HG03521 (cell line): Measurements from ENCODE around the gene SPECC1L.
A peak's percentile ranks its signal among the peaks of the same experiment; 100 is the strongest.
"Not testable (repeated sequence)": the region's sequence is repeated elsewhere in the genome, so short reads cannot be mapped to it uniquely, and the experiment has no call there.

ENCODE experiments used
- ATAC-seq: cut with Tn5 transposase; IDR thresholded peaks from one replicate; pipeline ENCODE4 v1.9.1; 2021; ENCODE audit warnings: mild to moderate bottlenecking, moderate library complexity; ENCODE audit not compliant: unreplicated experiment

SPECC1L gene, protein sequence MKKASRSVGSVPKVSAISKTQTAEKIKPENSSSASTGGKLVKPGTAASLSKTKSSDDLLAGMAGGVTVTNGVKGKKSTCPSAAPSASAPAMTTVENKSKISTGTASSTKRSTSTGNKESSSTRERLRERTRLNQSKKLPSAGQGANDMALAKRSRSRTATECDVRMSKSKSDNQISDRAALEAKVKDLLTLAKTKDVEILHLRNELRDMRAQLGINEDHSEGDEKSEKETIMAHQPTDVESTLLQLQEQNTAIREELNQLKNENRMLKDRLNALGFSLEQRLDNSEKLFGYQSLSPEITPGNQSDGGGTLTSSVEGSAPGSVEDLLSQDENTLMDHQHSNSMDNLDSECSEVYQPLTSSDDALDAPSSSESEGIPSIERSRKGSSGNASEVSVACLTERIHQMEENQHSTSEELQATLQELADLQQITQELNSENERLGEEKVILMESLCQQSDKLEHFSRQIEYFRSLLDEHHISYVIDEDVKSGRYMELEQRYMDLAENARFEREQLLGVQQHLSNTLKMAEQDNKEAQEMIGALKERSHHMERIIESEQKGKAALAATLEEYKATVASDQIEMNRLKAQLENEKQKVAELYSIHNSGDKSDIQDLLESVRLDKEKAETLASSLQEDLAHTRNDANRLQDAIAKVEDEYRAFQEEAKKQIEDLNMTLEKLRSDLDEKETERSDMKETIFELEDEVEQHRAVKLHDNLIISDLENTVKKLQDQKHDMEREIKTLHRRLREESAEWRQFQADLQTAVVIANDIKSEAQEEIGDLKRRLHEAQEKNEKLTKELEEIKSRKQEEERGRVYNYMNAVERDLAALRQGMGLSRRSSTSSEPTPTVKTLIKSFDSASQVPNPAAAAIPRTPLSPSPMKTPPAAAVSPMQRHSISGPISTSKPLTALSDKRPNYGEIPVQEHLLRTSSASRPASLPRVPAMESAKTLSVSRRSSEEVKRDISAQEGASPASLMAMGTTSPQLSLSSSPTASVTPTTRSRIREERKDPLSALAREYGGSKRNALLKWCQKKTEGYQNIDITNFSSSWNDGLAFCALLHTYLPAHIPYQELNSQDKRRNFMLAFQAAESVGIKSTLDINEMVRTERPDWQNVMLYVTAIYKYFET

DNA sequence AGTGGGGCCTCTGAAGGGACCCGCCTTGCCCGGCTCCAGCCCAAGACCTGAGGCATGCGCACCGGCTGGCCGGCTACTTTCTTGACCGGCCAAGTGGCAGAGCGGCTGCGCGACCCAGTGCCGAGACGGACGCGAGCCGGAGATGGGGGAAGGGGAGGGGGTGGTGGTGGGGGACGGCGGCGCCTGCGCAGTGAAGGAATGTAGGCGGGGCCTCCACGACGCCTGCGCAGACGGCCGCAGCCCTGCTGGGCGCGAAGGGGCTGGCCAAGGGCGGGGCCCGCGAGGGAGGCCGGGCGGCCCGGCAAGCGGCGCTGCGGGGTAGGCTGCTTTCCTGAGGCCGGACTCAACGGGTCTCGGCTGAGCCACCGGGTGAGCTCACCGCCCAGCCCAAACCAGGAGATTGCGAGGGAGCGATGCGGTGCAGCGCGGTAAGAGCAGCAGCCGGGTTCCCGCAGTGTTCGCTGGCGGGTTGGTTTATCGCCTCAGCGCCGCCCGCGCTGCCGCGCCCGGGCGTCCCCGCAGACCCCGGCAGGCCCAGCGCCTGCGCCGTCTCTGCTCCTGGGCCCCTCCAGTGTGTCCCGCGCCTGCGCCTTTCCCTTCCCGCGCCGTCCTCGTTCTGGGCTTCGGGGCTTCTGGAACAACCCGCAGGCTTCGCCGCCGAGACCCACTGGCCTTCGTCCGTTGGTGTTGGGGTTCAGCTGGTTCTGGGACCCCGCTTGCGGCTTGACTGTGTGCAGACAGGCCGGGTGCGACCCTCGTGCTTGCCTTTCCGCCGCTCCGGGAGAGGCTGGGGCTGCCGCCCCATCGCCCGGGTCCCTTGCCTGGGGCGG is at the start of gene SPECC1L:
Gene SPECC1L, plus strand, starts transcription at position 276 of the 830 bp plus-strand sequence. CDS start 31,401 bp downstream, outside the sequence.
- ATAC-seq, result peak; percentile 89

DNA sequence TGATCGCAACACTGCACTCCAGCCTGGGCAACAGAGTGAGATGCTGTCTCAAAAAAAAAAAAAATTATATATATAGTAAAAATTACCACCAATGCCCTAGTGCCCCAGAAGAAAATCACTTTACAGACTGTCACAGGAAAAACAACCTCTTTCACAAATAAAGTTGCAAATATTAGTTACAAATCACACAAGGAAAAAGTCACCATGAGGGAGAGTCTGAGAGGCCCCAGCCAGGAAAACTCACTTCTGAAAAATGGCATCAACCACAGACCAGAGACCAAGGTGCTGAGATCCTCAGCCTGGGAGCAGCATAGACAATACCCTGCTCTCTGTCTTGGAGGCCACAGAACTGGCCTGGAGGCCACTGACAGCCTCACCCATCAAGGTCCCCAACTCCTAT is 46.2 kb upstream of the SPECC1L start:
- no peak for ATAC-seq

DNA sequence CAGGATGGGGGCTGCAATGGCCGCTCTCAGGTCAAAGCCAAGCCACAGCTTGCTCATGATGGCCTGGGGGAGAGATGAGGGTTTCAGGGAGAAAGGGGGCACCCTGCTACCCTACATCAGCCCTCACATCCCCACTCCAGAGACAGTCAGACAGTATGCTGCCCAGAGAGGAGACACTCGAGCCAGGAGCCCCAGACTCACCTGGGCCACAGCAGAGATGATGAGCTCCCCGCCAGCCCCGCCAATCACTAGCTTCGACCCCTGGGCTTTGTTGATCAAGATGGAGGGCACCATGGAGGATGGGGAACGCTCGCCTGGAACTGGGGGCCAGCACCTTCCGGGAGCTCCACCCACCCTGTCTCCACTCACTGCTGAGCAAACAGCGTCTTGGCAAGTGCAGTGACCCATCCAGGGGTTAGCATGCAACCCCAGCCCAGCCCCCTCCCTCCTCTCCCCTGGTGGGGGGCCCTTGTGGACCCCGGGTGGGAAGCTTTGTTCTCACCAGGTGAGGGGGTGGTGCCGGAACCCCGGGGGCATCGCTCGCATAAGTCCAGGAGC is 45.5 kb upstream of the SPECC1L start:
- ATAC-seq, result no peak

DNA sequence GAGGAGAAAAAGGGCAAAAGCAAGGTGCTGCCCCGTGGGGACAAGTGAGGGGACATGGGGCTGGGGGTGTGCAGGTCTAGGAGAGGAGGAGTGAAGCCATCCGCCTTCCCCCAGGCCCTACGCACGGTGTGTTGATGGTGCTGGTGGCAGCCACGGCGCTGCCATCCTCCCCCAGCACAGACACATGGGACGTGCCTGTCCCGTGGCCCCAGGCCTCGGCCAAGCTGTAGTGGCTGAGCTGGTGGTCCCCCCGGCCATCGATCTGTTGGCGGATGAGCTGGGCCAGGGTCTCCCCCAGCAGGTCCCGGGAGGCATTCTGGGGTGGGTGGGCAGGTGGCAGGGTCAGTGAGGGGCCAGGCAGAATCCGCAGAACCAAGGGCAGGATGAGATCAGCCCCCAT is 44.7 kb upstream of the SPECC1L start:
- no peak for ATAC-seq

DNA sequence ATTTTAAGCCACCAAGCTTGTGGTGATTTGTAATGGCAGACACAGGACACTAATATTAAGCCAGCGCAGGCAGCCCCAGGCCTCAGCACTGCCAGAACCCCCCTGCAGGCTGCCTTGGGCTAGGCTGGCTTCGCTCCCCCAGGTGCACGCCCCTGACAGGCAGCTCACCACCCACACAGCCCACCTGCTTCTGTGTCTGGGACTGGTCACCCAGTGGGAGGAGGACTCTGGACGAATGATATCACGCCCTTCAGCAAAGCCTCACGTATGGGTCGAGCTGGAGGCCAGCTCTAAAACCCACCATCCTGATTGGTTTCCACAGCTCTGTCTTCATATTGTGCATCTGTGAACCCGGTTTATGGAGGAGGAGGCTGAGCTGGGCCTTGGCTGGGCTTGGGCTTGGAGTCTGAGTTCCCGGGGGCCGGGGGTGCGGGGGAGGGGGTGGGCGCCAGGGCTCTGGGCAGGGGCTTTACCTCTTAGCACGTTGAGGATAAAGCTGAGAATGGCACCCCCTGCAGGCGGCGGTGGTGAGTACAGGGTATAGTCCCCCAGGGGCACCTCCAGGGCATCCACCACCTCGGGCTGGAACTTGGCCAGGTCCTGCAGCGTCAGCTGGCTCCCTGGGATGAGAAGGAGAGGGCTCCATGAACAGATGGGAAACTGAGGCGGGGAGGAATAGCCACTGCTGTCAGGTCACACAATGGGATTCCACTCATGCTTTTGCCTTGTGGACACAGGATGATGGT is 39.5 kb upstream of the SPECC1L start:
- no peak for ATAC-seq

DNA sequence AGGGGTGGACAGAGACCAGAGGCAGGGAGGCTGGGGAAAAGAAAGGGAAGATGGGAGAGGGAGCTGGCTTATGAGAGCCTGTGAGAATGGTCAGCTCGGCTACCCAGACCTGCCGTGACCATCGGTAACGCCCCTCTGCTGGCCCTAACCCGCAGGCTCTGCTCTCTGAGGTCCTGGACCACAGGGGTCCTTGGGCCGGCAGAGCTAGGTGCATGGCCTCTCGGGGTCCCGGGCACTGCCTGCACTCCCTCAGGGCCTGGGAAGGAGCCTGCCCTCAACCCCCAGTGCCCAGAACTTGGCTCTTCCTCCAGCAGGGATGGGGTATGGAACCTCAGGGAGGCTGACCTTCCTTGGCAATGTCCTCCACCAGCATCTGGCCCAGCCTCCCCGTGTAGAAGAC is 38.9 kb upstream of the SPECC1L start:
- no peak for ATAC-seq

DNA sequence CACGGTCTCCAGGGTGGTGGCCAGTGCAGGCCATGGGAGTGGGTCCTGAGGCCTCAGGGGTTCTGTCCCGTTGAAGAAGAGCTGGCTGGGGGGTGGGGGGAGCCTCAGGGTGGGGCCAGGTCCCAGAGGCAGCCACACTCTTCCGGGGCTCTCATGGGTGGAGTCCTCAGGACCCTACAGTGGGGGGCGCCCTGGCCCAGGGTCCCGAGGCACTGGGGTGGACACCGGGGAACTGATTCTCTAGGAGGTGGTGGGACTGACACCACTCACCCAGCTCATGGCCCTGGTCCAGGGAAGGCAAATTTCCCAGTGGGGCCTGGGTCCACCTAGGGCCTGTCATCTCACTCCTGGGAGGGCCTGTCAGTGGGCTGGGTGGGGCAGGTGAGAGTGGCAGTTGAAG is 38.5 kb upstream of the SPECC1L start:
- ATAC-seq, result no peak

DNA sequence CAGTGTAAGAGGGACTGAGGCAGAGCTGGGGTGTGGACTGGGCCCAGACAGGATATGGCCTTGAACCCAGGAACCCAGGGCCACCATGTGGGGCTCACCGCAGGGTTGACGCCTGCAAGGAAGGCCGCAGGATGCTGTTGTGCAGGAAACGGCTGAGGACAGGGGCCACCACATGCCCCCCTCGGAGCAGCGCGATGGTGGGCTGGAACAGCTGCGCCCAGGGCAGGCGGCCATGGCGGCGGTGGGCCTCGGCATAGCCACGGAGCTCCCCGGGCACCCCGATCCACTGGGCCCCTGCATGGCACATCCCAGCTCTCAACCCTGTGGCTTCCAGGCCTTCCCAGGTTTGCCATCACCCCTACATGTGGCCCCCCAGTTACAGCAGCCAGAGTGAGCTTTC is 37.9 kb upstream of the SPECC1L start:
- no peak for ATAC-seq

DNA sequence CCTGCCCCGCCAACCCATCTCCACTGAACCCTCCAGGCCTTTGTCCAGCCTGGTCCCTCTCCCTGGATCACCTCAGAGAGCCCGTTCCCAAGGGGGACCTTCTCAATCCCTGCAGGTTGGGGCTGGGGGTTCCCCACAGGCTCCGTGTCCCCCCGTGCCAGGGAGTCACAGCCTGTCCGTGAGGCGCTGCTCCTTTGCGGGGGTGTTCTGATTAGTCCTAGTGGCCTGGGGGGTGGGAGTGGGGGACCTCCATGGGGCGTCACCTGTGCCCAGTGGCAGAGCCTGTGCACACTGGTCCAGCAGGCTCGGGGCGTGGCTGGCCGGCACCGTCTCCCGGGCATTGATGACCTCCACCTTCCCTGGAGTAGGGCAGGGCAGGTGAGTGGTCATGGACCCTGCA is 37.4 kb upstream of the SPECC1L start:
- no peak for ATAC-seq

DNA sequence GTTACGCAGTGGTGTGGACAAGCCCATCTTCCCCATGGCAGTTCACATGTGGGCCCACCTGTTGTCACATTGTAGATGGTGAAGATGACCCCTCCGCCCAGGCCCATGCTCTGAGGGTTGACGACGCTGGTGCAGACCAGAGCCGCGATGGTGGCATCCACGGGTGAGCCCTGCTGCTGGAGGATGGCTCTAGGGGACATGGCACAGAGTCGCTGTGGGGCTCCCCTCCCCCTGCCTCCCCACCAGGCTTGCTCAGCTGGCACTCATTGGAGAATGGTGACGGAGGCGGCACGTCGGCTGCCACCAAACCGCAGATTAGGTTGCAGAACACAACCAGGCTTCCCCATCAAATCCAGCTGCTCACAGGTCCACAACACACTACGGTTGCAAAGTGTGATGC is 36.8 kb upstream of the SPECC1L start:
- ATAC-seq, result no peak

DNA sequence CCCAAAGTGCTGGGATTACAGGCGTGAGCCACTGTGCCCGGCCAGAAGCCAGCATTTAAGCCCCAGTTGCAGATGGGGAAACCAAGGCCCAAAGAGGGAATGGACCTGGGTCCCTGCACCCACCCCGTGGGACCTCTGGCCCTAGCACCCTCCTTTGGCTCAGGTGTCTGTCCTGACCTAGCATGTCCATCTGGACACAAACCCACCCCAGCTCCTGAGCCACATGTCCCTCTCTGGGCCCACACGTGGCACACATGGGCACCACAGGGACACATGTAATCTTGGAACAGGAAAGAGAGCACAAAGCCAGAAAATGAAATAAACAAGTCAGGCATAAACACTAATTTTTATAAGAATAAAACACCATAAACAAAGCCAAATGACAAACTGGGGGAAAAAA is 35.3 kb upstream of the SPECC1L start:
- no peak for ATAC-seq

DNA sequence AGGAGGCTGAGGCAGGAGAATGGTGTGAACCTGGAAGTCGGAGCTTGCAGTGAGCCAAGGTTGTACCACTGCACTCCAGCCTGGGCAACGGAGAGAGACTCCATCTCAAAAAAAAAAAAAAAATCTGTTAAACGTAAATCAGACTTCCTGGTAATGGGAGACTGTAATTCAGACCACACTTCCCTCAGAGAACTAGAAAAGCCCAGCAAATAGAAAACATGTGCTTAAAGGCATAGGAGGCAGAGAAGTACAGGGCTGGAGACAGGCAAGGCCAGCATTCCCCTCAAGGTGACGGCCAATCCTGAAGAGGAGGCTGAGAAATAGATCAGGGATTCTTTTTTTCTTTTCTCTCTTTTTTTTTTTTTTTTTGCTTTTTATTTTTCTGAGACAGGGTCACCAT is 34.0 kb upstream of the SPECC1L start:
- no peak for ATAC-seq

DNA sequence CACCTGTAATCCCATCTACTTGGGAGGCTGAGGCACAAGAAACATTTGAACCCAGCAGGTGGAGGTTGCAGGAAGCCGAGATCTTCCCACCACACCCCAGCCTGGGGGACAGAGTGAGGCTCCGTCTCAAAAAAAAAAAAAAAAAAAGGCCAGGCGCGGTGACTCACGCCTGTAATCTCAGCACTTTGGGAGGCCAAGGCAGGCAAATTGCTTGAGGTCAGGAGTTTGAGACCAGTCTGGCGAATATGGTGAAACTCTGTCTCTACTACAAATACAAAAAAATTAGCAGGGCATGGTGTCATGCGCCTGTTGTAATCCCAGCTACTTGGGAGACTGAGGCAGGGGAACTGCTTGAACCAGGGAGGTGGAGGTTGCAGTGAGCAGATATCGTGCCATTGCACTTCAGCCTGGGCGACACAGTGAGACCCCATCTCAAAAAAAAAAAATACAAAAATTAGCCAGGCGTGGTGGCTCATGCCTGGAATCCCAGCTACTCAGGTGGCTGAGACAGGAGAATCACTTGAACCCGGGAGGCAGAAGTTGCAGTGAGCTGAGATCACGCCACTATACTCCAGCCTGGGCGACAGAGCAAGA is 32.4 kb upstream of the SPECC1L start:
- ATAC-seq, result not testable (repeated sequence)

DNA sequence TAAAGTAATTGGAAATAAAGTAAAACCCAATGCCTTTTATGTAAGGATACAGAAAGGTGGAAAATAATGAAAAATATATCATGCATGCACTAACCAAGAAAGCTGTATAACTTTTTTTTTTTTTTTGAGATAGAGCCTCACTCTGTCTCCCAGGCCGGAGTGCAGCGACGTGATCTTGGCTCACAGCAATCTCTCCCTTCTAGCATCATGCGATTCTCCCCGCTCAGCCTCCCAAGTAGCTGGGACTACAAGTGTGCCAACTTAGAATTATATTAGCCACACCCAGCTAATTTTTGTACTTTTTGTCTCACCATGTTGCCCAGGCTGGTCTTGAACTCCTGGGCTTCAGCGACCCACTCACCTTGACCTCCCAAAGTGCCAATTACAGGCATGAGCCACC is 30.2 kb upstream of the SPECC1L start:
- ATAC-seq, result no peak

DNA sequence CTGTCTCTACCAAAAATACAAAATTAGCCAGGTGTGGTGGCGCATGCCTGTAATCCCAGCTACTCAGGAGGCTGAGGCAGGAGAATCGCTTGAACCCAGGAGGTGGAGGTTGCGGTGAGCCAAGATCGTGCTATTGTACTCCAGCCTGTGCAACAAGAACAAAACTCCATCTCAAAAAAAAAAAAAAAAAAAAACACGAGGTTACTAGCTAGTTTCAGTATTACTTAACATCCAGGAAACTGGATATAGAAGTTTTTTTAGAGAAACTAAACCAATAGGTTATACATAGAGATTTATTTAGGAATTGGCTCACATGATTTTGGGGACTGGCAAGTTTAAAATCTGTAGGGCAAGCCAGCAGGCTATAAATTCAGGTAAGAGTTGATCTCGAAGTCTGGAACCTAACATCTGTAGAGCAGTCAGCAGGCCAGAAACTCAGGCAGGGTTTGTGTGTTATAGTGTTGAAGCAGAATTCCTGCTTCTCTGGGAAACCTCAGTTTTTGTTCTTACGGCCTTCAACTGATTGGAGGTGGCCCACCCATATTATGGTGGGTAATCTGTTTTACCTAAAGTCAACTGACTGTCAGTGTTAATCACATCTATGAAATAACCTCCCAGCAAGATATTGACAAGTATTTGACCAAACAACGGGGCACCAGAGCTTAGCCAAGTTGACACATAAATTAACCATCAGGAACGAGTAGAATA is 29.5 kb upstream of the SPECC1L start:
- ATAC-seq, result not testable (repeated sequence)

DNA sequence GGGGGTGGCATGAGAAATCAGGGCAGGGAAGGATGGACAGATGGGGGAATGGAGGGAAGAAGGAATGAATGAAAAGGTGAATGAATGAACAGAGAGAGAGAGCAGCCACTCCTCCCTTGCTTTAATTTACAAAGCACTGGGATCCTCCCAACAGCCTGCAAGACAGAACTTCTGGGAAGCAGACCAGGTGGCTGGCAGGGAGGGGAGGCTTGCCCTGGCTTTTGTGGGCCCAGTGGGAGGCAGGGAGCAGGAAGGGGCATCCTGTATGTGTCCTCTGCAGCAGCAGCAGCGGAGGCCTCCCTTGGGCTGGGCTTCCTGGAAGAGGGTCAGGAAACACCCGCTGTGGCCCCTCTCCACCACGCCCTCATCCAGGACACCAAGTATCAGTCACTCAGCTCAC is 27.2 kb upstream of the SPECC1L start:
- ATAC-seq, result not testable (repeated sequence)

DNA sequence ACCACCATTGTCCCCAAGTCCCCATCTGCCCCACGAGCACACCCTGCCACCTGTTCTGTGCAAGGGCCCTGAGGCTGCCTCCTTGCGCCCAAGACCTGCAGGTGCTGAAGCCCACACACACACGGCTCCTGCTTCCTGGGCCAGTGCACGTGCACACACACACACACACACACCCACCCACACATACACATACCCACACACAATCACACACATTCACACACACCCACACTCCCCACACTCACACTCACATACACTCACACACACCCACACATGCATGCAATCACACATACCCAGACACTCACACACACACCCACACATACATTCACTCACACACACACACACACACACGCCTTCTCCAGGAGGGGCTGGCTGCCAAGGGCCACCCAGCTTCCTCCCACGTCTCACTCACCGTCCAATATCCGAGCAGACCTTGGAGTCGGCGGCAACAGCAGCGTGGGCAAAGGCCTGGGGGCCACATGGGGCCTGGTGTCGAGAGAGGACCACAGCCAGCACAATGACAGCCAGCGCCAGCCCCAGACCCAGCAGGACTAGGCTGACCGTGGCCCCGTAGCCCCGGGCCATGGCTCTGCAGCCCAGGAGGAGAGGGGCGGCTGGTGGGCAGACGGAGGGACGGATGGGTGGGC is 26.4 kb upstream of the SPECC1L start:
- ATAC-seq, result no peak

DNA sequence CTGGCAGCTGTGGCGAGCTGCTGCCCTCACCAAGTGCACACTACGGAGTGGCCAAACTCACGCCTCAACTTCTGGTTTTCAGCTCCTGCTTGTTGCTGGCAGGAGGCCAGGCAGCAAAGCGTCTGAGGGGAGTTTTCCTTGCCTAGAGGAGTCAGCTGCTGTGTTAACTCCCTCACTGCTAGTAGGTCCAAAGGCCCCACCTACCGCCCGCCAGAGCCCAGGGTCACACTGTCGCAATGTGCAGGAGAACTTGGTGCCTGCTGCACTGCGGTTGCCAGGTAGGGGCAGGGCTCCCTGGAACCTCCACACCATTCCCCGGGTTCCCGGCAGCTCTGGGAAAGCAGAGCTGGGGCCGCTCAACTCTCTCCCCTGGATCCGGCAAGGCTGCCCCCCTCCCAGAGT is 25.6 kb upstream of the SPECC1L start, which contains the start of gene GGT5:
Gene GGT5, minus strand, starts transcription at position 53 of the 402 bp plus-strand sequence. CDS start 357 bp downstream, outside the sequence.
- ATAC-seq, result not testable (repeated sequence)
